ENCODE results near the gene ACP3.
"Not testable (repeated sequence)": the region's sequence is repeated elsewhere in the genome, so short reads cannot be mapped to it uniquely, and the experiment has no call there.

ACP3 gene

GRCh38 chr3:132310057-132310456, 7.2 kb upstream of the ACP3 start:
- H3K4me3 ChIP-seq (ENCODE audit: low read length) = not testable (repeated sequence)

GRCh38 chr3:132311316-132311715, 5.9 kb upstream of the ACP3 start:
- no peak for DNase-seq (ENCODE audit: low read depth, low spot score)
- no peak overlapping the region for H3K4me3 ChIP-seq (ENCODE audit: low read length)

More at GRCh38 chr3:132310057-132310456, 7.2 kb upstream of the ACP3 start:
- not testable (repeated sequence) for DNase-seq (ENCODE audit: low read depth, low spot score)

GRCh38 chr3:132311841-132312240, 5.4 kb upstream of the ACP3 start:
- no peak for DNase-seq (ENCODE audit: low read depth, low spot score)
- H3K4me3 ChIP-seq (ENCODE audit: low read length) = no peak overlapping the region

GRCh38 chr3:132315851-132316250, 1.4 kb upstream of the ACP3 start:
- no peak overlapping the region for H3K4me3 ChIP-seq (ENCODE audit: low read length)
- DNase-seq (ENCODE audit: low read depth, low spot score) = no peak

GRCh38 chr3:132318451-132318850, 1.2 kb downstream of the ACP3 start:
- no peak for DNase-seq (ENCODE audit: low read depth, low spot score)
- H3K4me3 ChIP-seq (ENCODE audit: low read length) = no peak overlapping the region

- DNase-seq (ENCODE audit: low read depth, low spot score) = no peak
- H3K4me3 ChIP-seq (ENCODE audit: low read length) = no peak overlapping the region
Observed at GRCh38 chr3:132321304-132321703, 4.1 kb downstream of the ACP3 start.

GRCh38 chr3:132325103-132325606, 7.9 kb downstream of the ACP3 start:
- DNase-seq (ENCODE audit: low read depth, low spot score) = no peak
- H3K4me3 ChIP-seq (ENCODE audit: low read length) = no peak overlapping the region

GRCh38 chr3:132325634-132326033, 8.4 kb downstream of the ACP3 start:
- no peak for DNase-seq (ENCODE audit: low read depth, low spot score)
- no peak overlapping the region for H3K4me3 ChIP-seq (ENCODE audit: low read length)

GRCh38 chr3:132326251-132326650, 9.0 kb downstream of the ACP3 start:
- no peak overlapping the region for H3K4me3 ChIP-seq (ENCODE audit: low read length)
- no peak for DNase-seq (ENCODE audit: low read depth, low spot score)

- no peak overlapping the region for H3K4me3 ChIP-seq (ENCODE audit: low read length)
- DNase-seq (ENCODE audit: low read depth, low spot score) = no peak
Observed at GRCh38 chr3:132332082-132332481, 14.9 kb downstream of the ACP3 start.

GRCh38 chr3:132332508-132332907, 15.3 kb downstream of the ACP3 start:
- DNase-seq (ENCODE audit: low read depth, low spot score) = no peak
- H3K4me3 ChIP-seq (ENCODE audit: low read length) = no peak overlapping the region

GRCh38 chr3:132341746-132342145, 24.5 kb downstream of the ACP3 start:
- no peak for DNase-seq (ENCODE audit: low read depth, low spot score)
- H3K4me3 ChIP-seq (ENCODE audit: low read length) = no peak overlapping the region

- no peak for DNase-seq (ENCODE audit: low read depth, low spot score)
- no peak overlapping the region for H3K4me3 ChIP-seq (ENCODE audit: low read length)
Observed at GRCh38 chr3:132342183-132342582, 25.0 kb downstream of the ACP3 start.

- no peak overlapping the region for H3K4me3 ChIP-seq (ENCODE audit: low read length)
- no peak for DNase-seq (ENCODE audit: low read depth, low spot score)
Observed at GRCh38 chr3:132342610-132343009, 25.4 kb downstream of the ACP3 start.

- no peak overlapping the region for H3K4me3 ChIP-seq (ENCODE audit: low read length)
- DNase-seq (ENCODE audit: low read depth, low spot score) = peak; percentile 58
Observed at GRCh38 chr3:132343018-132343612, 25.9 kb downstream of the ACP3 start.

- no peak for DNase-seq (ENCODE audit: low read depth, low spot score)
- H3K4me3 ChIP-seq (ENCODE audit: low read length) = no peak overlapping the region
Observed at GRCh38 chr3:132344666-132345280, 27.6 kb downstream of the ACP3 start.

GRCh38 chr3:132346841-132347736, 29.9 kb downstream of the ACP3 start:
- H3K4me3 ChIP-seq (ENCODE audit: low read length) = no peak overlapping the region
- DNase-seq (ENCODE audit: low read depth, low spot score) = no peak

- no peak overlapping the region for H3K4me3 ChIP-seq (ENCODE audit: low read length)
- no peak for DNase-seq (ENCODE audit: low read depth, low spot score)
Observed at GRCh38 chr3:132347811-132348210, 30.6 kb downstream of the ACP3 start.

- H3K4me3 ChIP-seq (ENCODE audit: low read length) = no peak overlapping the region
- no peak for DNase-seq (ENCODE audit: low read depth, low spot score)
Observed at GRCh38 chr3:132348531-132348930, 31.3 kb downstream of the ACP3 start.

- H3K4me3 ChIP-seq (ENCODE audit: low read length) = no peak overlapping the region
- DNase-seq (ENCODE audit: low read depth, low spot score) = no peak
Observed at GRCh38 chr3:132350814-132351213, 33.6 kb downstream of the ACP3 start.
